Left ventricle myocardium inferior (tissue), 1 donor: ENCODE measurements around the gene CDKN2A. TPM values are rescaled to one million over a fixed set of nuclear protein-coding genes. Genes with fewer than 3 reads are reported as not detected.

Experiments used
- DNase-seq: peaks from one replicate; pipeline ENCODE4 v3.0.0-alpha.2; 2020
- H3K27ac ChIP-seq: fragments of 200-600 bp; replicated peaks from 2 replicates; pipeline ENCODE4 v1.8.0; 2021
- H3K27me3 ChIP-seq: fragments of 200-600 bp; 2 replicates; pipeline ENCODE4 v1.8.0; 2021; ENCODE audit warnings: low read depth
- H3K36me3 ChIP-seq: fragments of 200-600 bp; 2 replicates; pipeline ENCODE4 v1.8.0; 2021
- H3K4me1 ChIP-seq: fragments of 200-600 bp; 2 replicates; pipeline ENCODE4 v1.8.0; 2021
- H3K4me3 ChIP-seq: fragments of 200-600 bp; 2 replicates; pipeline ENCODE4 v1.8.0; 2021; ENCODE audit warnings: mild to moderate bottlenecking, moderate library complexity
- H3K9me3 ChIP-seq: fragments of 200-600 bp; replicated peaks from 2 replicates; pipeline ENCODE4 v1.8.0; 2021
- CTCF ChIP-seq: fragments of 200-600 bp; IDR thresholded peaks from 2 replicates; pipeline ENCODE4 v1.8.0; 2021; ENCODE audit warnings: antibody characterized with exemption, mild to moderate bottlenecking, borderline replicate concordance
- intact Hi-C: fragments of 100-400 bp; cut with micrococcal nuclease; formaldehyde crosslinking; loops from one replicate; pipeline ENCODE4 v1.11.0; 2022
- total RNA-seq: library from RNA; stranded (reverse); fragmentation: NEBNext Ultra II Directional; extraction: Animal tissue kit (Norgen Biotek cat#: 25700); gene quantifications from one replicate; pipeline ENCODE4 v1.2.1, GENCODE V29; 2021
- donor health status: DM: no; HTN: yes; CAD: no; lungs with severe emphysema.

The CDKN2A gene
- total RNA-seq, 1 donor from 2014 or later = 0.30 TPM

GRCh38 chr9:21996858-21997257, 2.7 kb upstream of the CDKN2A start:
- Histone ChIP-seq H3K4me1 (peaks cover 23% of the 10 kb centered on the region), H3K27me3 (peaks cover 58% of the 10 kb centered on the region), H3K36me3 (no peaks in the 10 kb centered on the region), H3K27ac (no peak overlapping the region), H3K9me3 (no peaks in the 10 kb centered on the region), H3K4me3 (no peak overlapping the region)
- no peak for DNase-seq
- TF ChIP-seq CTCF = no peak
- intact Hi-C loops = no loop called here

GRCh38 chr9:21996438-21996837, 2.2 kb upstream of the CDKN2A start:
- DNase-seq = no peak
- no peak for TF ChIP-seq CTCF
- Histone ChIP-seq H3K4me1 (peaks cover 23% of the 10 kb centered on the region), H3K9me3 (no peaks in the 10 kb centered on the region), H3K4me3 (no peak overlapping the region), H3K27me3 (peaks cover 61% of the 10 kb centered on the region), H3K36me3 (no peaks in the 10 kb centered on the region), H3K27ac (no peak overlapping the region)
- intact Hi-C loops = no loop called here

- no peaks in the 10 kb centered on the region for H3K9me3 ChIP-seq
- peak; percentile 49 for DNase-seq
- peak overlapping the region; percentile 81 for H3K27ac ChIP-seq
- peaks cover 23% of the 10 kb centered on the region for H3K4me1 ChIP-seq
- H3K27me3 ChIP-seq = peaks cover 63% of the 10 kb centered on the region
- TF ChIP-seq CTCF = peak; percentile 37
- H3K4me3 ChIP-seq = peak overlapping the region; percentile 82
- intact Hi-C loops = no loop called here
- no peaks in the 10 kb centered on the region for H3K36me3 ChIP-seq
Measured at GRCh38 chr9:21995666-21996398, 1.6 kb upstream of the CDKN2A start.

GRCh38 chr9:21995006-21995665, 944 bp upstream of the CDKN2A start:
- peak; percentile 66 for DNase-seq
- no peaks in the 10 kb centered on the region for H3K36me3 ChIP-seq
- no peak for TF ChIP-seq CTCF
- H3K27ac ChIP-seq = peak overlapping the region; percentile 81
- intact Hi-C loops = no loop called here
- peaks cover 23% of the 10 kb centered on the region for H3K4me1 ChIP-seq
- peaks cover 65% of the 10 kb centered on the region for H3K27me3 ChIP-seq
- peak overlapping the region; percentile 82 for H3K4me3 ChIP-seq
- no peaks in the 10 kb centered on the region for H3K9me3 ChIP-seq

GRCh38 chr9:21994556-21995005, 389 bp upstream of the CDKN2A start, which contains the start of gene CDKN2B-AS1:
Gene CDKN2B-AS1, plus strand, starts transcription at chr9:21994791.
- peak within 1 kb of the TSS; percentile 81 for H3K27ac ChIP-seq
- intact Hi-C loops = no loop called here
- H3K4me3 ChIP-seq = peak within 1 kb of the TSS; percentile 82
- no peak for TF ChIP-seq CTCF
- H3K9me3 ChIP-seq = no peaks in the 10 kb centered on the region
- H3K36me3 ChIP-seq = no peaks in the 10 kb centered on the region
- H3K27me3 ChIP-seq = peaks cover 66% of the 10 kb centered on the region
- H3K4me1 ChIP-seq = peaks cover 23% of the 10 kb centered on the region
- DNase-seq = no peak
